GM12872 (cell line): Measurements from ENCODE around the gene EPC2.

Experiments used
- CTCF ChIP-seq: IDR thresholded peaks from 3 replicates; pipeline ENCODE4 v1.5.1; 2011; ENCODE audit warnings: low read depth, mild to moderate bottlenecking, low read length, moderate library complexity; ENCODE audit not compliant: insufficient read depth

Gene EPC2

GRCh38 chr2:148826791-148827190 lies 182.2 kb downstream of the EPC2 start:
- no peak for TF ChIP-seq CTCF

- TF ChIP-seq CTCF, result no peak
Observed at GRCh38 chr2:148828941-148829340, 184.4 kb downstream of the EPC2 start.

GRCh38 chr2:148829618-148830017 lies 185.1 kb downstream of the EPC2 start:
- no peak for TF ChIP-seq CTCF

GRCh38 chr2:148832637-148833036 lies 188.1 kb downstream of the EPC2 start:
- no peak for TF ChIP-seq CTCF
